Neural cell (in vitro differentiated cells): ENCODE data around the gene GOLGA6D. TPM values are rescaled to one million over a fixed set of nuclear protein-coding genes. Genes with fewer than 3 reads are reported as not detected.
"Not testable (repeated sequence)": the region's sequence is repeated elsewhere in the genome, so short reads cannot be mapped to it uniquely, and the experiment has no call there.

Source experiments
- H2AFZ ChIP-seq: fragments of 200-600, 300-800 bp; sonication (generic), shearing (Covaris generic); 2 replicates; pipeline ENCODE4 v1.6.0; 2014; ENCODE audit warnings: low read depth, mild to moderate bottlenecking, antibody characterized with exemption, low read length, moderate library complexity
- H3F3A ChIP-seq: fragments of 200-600 bp; shearing (Covaris generic); 2 replicates; pipeline ENCODE4 v1.6.1; 2016; ENCODE audit warnings: mild to moderate bottlenecking, moderate library complexity, mixed read lengths, antibody characterized with exemption, low read length; ENCODE audit not compliant: insufficient read depth, poor library complexity, severe bottlenecking
- H3K27ac ChIP-seq: fragments of 200-600, 300-800 bp; sonication (generic), shearing (Covaris generic); 2 replicates; pipeline ENCODE4 v1.5.1; 2014; ENCODE audit warnings: mild to moderate bottlenecking, low read length, moderate library complexity
- H3K27me3 ChIP-seq: fragments of 300-800, 200-600 bp; sonication (generic), shearing (Covaris generic); 2 replicates; pipeline ENCODE4 v1.6.0; 2014; ENCODE audit warnings: mild to moderate bottlenecking, low read depth, low read length, moderate library complexity; ENCODE audit not compliant: insufficient read depth
- H3K36me3 ChIP-seq: fragments of 300-800, 200-600 bp; sonication (generic), shearing (Covaris generic); 2 replicates; pipeline ENCODE4 v1.5.1; 2014; ENCODE audit warnings: mild to moderate bottlenecking, antibody characterized with exemption, low read length, moderate library complexity; ENCODE audit not compliant: insufficient read depth
- H3K4me2 ChIP-seq: fragments of 300-800, 200-600 bp; sonication (generic), shearing (Covaris generic); 2 replicates; pipeline ENCODE4 v1.6.0; 2014; ENCODE audit warnings: mild to moderate bottlenecking, low read length
- H3K4me3 ChIP-seq: fragments of 300-800, 200-600 bp; sonication (generic), shearing (Covaris generic); 2 replicates; pipeline ENCODE4 v1.5.1; 2014; ENCODE audit warnings: mild to moderate bottlenecking, low read length, moderate library complexity
- H3K79me2 ChIP-seq: fragments of 200-600 bp; shearing (Covaris generic); replicated peaks from 2 replicates; pipeline ENCODE4 v1.6.0; 2014; ENCODE audit warnings: mild to moderate bottlenecking, low read length, moderate library complexity; ENCODE audit not compliant: insufficient read depth
- H3K9ac ChIP-seq: fragments of 300-800, 200-600 bp; sonication (generic), shearing (Covaris generic); 2 replicates; pipeline ENCODE4 v1.6.1; 2016; ENCODE audit warnings: mild to moderate bottlenecking, low read length, mixed read lengths
- H3K9me2 ChIP-seq: fragments of 200-600 bp; shearing (Covaris generic); 2 replicates; pipeline ENCODE4 v1.6.1; 2016; ENCODE audit warnings: mild to moderate bottlenecking, low read length, mixed read lengths; ENCODE audit not compliant: insufficient read depth
- H3K9me3 ChIP-seq: fragments of 200-600, 300-800 bp; sonication (generic), shearing (Covaris generic); 2 replicates; pipeline ENCODE4 v1.6.1; 2016; ENCODE audit warnings: mild to moderate bottlenecking, mixed run types, low read length, moderate library complexity, mixed read lengths
- H4K20me1 ChIP-seq: fragments of 200-600 bp; shearing (Covaris generic); 2 replicates; pipeline ENCODE4 v1.6.1; 2016; ENCODE audit warnings: mild to moderate bottlenecking, mixed run types; ENCODE audit not compliant: insufficient read depth
- EP300 ChIP-seq: fragments of 450-650 bp; conservative IDR thresholded peaks from 2 replicates; pipeline ENCODE4 v1.6.1; 2014; ENCODE audit warnings: antibody characterized with exemption, mild to moderate bottlenecking, moderate library complexity; ENCODE audit not compliant: poor library complexity, severe bottlenecking
- MXI1 ChIP-seq: fragments of 450-650 bp; conservative IDR thresholded peaks from 2 replicates; pipeline ENCODE4 v1.6.1; 2014; ENCODE audit warnings: antibody characterized with exemption, mild to moderate bottlenecking; ENCODE audit not compliant: poor library complexity, severe bottlenecking
- polyA plus RNA-seq: library from polyadenylated mRNA; depleted of rRNA; stranded (reverse); fragments of >200 nt; gene quantifications from 2 replicates; pipeline ENCODE4 v1.2.3, GENCODE V29; 2014
- TF ChIP-seq, protein P1 (sequence below): fragments of 450-650 bp; IDR thresholded peaks from 2 replicates; pipeline ENCODE4 v1.5.1; 2014; ENCODE audit warnings: antibody characterized with exemption, mild to moderate bottlenecking, moderate library complexity; ENCODE audit not compliant: poor library complexity, severe bottlenecking

Gene GOLGA6D
- polyA plus RNA-seq, 1 donor from 2014 or later, result not detected

DNA sequence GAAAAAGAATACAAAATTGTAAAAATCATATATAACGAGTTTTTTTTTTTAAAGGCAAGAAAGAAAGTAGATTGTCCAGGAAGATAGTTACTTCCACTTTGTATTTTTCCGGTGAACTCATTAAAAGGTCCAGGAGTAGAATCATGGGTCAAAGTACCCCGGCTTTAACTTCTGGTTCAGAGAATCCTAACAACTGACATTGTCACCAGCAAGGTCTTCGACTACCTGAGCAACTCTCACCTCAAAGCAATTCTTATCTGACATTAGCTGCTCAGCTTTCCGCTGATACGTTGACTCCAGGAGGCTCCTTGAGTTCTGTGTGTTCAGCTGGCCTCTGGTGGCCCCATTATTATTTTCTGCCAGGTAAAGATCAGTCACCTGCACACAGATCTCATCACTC lies 33.6 kb upstream of the GOLGA6D start:
- H3K9me3 ChIP-seq, H3K27ac ChIP-seq, H2AFZ ChIP-seq, H3K4me3 ChIP-seq, H3F3A ChIP-seq, H3K9me2 ChIP-seq, H3K27me3 ChIP-seq, H3K4me2 ChIP-seq, H3K79me2 ChIP-seq, H4K20me1 ChIP-seq, H3K9ac ChIP-seq, H3K36me3 ChIP-seq: not testable (repeated sequence)

DNA sequence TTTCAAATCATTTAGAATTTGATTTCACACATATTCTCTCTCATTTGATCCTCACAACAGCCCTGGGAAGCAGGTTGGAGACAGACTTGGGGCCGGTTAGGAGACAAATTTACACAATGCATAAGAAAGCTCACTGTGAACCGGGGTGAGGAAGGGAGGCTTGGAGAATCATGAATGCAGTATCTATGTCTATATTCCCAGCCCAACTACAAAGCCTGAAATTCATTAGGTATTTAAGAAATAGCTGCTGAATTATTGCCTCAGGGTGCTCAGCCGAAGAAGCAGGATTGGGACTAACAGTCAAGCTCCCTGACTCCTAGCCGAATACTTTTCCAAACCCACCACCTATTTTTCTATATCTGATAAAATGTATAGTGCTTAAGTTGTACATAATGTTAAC lies 32.9 kb upstream of the GOLGA6D start:
- TF ChIP-seq EP300, result no peak
- TF ChIP-seq, protein P1, sequence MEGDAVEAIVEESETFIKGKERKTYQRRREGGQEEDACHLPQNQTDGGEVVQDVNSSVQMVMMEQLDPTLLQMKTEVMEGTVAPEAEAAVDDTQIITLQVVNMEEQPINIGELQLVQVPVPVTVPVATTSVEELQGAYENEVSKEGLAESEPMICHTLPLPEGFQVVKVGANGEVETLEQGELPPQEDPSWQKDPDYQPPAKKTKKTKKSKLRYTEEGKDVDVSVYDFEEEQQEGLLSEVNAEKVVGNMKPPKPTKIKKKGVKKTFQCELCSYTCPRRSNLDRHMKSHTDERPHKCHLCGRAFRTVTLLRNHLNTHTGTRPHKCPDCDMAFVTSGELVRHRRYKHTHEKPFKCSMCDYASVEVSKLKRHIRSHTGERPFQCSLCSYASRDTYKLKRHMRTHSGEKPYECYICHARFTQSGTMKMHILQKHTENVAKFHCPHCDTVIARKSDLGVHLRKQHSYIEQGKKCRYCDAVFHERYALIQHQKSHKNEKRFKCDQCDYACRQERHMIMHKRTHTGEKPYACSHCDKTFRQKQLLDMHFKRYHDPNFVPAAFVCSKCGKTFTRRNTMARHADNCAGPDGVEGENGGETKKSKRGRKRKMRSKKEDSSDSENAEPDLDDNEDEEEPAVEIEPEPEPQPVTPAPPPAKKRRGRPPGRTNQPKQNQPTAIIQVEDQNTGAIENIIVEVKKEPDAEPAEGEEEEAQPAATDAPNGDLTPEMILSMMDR, result no peak
- TF ChIP-seq MXI1, result no peak
- H4K20me1 ChIP-seq, result no peaks in the 10 kb centered on the region
- H3K27ac ChIP-seq, result no peak overlapping the region
- no peaks in the 10 kb centered on the region for H3K9me3 ChIP-seq
- no peaks in the 10 kb centered on the region for H3K27me3 ChIP-seq
- H3K4me2 ChIP-seq, result no peak overlapping the region
- H3K36me3 ChIP-seq, result no peaks in the 10 kb centered on the region
- no peaks in the 10 kb centered on the region for H3K79me2 ChIP-seq
- H3K9ac ChIP-seq, result no peak overlapping the region
- no peak overlapping the region for H2AFZ ChIP-seq
- H3F3A ChIP-seq, result no peaks in the 10 kb centered on the region
- no peaks in the 10 kb centered on the region for H3K9me2 ChIP-seq
- no peak overlapping the region for H3K4me3 ChIP-seq

DNA sequence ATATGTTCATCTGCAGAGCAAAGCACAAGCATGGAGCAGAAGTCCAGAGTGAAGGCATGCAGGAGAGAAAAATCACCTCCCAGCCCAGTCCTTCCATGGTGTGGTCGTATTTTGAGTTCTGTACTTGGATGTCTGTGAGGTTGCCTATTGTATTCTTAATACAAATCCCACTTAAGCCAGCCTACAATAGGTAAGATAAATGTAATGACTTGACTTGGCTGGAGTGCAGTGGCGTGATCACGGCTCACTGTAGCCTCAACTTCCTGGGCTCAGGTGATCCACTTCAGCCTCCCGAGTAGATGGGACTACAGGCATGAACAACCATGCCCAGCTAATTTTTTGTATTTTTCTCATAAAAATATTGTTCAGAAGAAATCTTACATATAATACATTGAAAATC lies 31.3 kb upstream of the GOLGA6D start:
- not testable (repeated sequence) for H3K27ac ChIP-seq, H3K79me2 ChIP-seq, H3K9ac ChIP-seq, H3K4me3 ChIP-seq, H3K9me2 ChIP-seq, H4K20me1 ChIP-seq, H3K27me3 ChIP-seq, H3K9me3 ChIP-seq, H3K36me3 ChIP-seq, H3K4me2 ChIP-seq, H2AFZ ChIP-seq, H3F3A ChIP-seq

DNA sequence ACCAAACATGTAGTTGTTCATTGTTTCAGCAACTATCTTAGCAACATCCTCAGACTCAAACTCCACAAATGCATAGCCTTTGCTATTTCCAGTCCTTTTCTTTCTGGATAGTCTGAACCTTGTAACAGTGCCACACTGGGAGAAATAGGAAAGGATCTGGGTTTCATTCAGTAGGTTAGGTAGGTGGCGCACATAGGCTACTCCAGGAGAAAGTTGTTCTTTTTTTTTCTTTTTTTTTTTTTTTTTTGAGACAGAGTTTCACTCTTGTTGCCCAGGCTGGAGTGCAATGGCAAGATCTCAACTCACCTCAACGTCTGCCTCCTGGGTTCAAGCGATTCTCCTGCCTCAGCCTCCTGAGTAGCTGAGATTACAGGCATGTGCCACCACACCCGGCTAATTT lies 30.4 kb upstream of the GOLGA6D start:
- H3K27me3 ChIP-seq, H2AFZ ChIP-seq, H3K9me2 ChIP-seq, H3K36me3 ChIP-seq, H3K27ac ChIP-seq, H3K4me3 ChIP-seq, H3K79me2 ChIP-seq, H4K20me1 ChIP-seq, H3K9ac ChIP-seq, H3K4me2 ChIP-seq, H3F3A ChIP-seq, H3K9me3 ChIP-seq: not testable (repeated sequence)

DNA sequence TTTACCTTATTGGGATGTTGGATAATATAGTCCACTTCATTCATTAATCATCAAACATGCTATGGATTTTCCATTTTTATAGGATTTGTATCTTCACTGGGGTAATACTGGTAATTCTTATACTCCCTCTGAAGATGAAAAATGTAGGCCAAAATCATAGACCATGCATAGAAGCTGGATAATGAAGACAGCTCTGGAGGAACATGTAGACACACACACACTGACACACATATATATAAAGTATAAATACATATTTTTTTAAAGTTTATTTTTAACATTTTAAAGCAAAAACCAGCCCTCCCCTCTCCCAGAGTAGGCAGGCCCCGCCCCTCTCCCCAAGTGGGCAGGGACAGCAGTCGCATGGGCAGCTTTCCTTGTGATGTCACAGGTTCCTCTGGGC lies 24.6 kb upstream of the GOLGA6D start, which contains the start of gene GOLGA6C:
Gene GOLGA6C, plus strand, starts transcription at position 301 of the 400 bp plus-strand sequence. CDS start 265 bp downstream, outside the sequence.
- not testable (repeated sequence) for H3K9me3 ChIP-seq, H3K9me2 ChIP-seq, H3F3A ChIP-seq, H3K36me3 ChIP-seq, H4K20me1 ChIP-seq, H2AFZ ChIP-seq, H3K9ac ChIP-seq, H3K4me3 ChIP-seq, H3K79me2 ChIP-seq, H3K27me3 ChIP-seq, H3K27ac ChIP-seq, H3K4me2 ChIP-seq

DNA sequence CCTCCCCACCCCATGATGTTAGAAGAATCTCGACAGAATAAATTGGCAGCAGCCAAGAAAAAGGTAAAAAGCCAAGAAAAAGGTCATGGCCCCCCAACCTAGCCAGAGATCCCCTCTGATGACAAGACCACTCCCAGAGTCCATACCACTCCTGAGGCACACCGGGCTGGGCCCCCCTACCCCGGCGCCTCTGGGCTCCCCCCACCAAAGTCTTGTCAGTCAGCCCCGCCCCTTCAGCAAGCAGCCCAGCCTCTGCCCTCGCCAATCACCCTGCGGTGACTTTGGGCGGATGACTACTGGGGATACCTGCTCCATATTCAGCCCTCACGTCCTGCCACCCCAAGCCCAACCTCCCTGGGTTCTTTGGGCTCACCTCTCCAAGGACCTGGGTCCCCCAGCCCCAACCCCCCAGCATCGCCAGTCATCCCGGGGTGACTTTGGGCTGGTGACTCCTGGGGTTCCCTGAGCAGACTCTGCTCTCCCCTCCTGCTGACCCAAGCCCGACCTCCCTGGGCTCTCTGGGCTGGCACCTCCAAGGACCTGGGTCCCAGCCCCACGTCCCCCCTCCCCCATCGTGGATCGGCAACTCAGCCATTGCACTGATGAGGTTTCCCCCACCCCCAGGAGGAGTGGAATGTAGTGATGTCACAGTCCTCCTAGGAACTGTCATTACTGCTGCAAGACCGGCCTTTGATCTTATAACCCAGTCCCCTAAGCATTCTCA lies 23.9 kb upstream of the GOLGA6D start:
- H3K79me2 ChIP-seq, H3K9me3 ChIP-seq, H3K27me3 ChIP-seq, H3K9ac ChIP-seq, H3K4me3 ChIP-seq, H3K4me2 ChIP-seq, H4K20me1 ChIP-seq, H3K9me2 ChIP-seq, H3F3A ChIP-seq, H3K27ac ChIP-seq, H2AFZ ChIP-seq, H3K36me3 ChIP-seq: not testable (repeated sequence)

DNA sequence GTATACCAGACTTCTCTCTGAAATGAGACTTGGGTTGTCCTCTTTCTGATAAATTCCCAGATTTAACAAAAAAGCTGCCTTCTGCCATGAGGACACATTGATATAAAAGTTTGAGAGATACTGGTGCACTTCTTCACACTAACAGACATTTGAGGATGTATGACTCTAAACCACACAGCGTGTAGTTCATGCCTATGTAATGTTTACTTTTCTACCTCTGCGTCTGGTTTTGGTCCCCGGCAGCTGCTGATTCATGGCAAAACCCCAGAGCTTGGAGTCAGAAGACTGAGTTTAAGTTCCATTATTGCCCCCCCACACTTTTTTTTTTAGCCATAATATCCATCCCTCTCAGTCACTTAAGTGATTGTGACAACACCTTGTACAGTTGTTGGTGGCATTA lies 22.8 kb upstream of the GOLGA6D start:
- H3K27me3 ChIP-seq, H4K20me1 ChIP-seq, H3K4me2 ChIP-seq, H3K9me2 ChIP-seq, H3F3A ChIP-seq, H3K27ac ChIP-seq, H3K4me3 ChIP-seq, H3K9me3 ChIP-seq, H3K36me3 ChIP-seq, H3K9ac ChIP-seq, H3K79me2 ChIP-seq, H2AFZ ChIP-seq: not testable (repeated sequence)
